ENCODE measurements around the gene AGR3. TPM values are rescaled to one million over a fixed set of nuclear protein-coding genes. Genes with fewer than 3 reads are reported as not detected.
A peak's percentile ranks its signal among the peaks of the same experiment; 100 is the strongest.

AGR3 gene
- total RNA-seq, 1 experiment from 2014 or later = 0.57 TPM

GRCh38 chr7:16879181-16879580, 2.6 kb downstream of the AGR3 start:
- no peak overlapping the region for H3K4me3 ChIP-seq
- ChIA-PET CTCF (no interaction called here), POLR2A (ENCODE audit: unreplicated experiment) (no interaction called here)
- no peaks in the 10 kb centered on the region for H3K36me3 ChIP-seq (ENCODE audit: low read depth)
- H3K9me2 ChIP-seq (ENCODE audit: insufficient read depth) = no peaks in the 10 kb centered on the region
- intact Hi-C loops (cut with micrococcal nuclease; ENCODE audit: unreplicated experiment) = no loop called here
- no peaks in the 10 kb centered on the region for H3K4me1 ChIP-seq (replicated peaks; ENCODE audit: insufficient read depth)
- no peaks in the 10 kb centered on the region for H4K20me1 ChIP-seq (ENCODE audit: insufficient read depth)
- no peaks in the 10 kb centered on the region for H3F3A ChIP-seq (ENCODE audit: insufficient read depth, low read depth)
- no peak for DNase-seq
- no peak for TF ChIP-seq CTCF (conservative IDR thresholded peaks at IDR 0.05)
- TF ChIP-seq EZH2 (IDR thresholded peaks at IDR 0.05; ENCODE audit: low read depth) = no peak
- H3K27me3 ChIP-seq (ENCODE audit: insufficient read depth, low read depth) = no peaks in the 10 kb centered on the region
- peaks cover 4% of the 10 kb centered on the region; the same call in 1 of the 2 replicates for H3K9me3 ChIP-seq (ENCODE audit: insufficient read depth, low read depth)
- no TSS peak for BruUV-seq (replicated peaks)
- H3K4me2 ChIP-seq = no peak overlapping the region
- no peak overlapping the region for H2AFZ ChIP-seq
- H3K27ac ChIP-seq = no peak overlapping the region
- no peaks in the 10 kb centered on the region for H3K79me2 ChIP-seq (ENCODE audit: low read depth)

GRCh38 chr7:16875861-16876260, 5.9 kb downstream of the AGR3 start:
- BruUV-seq (replicated peaks) = no TSS peak
- Histone ChIP-seq H3K4me2 (no peak overlapping the region), H3K79me2 (ENCODE audit: low read depth) (no peaks in the 10 kb centered on the region), H3K4me3 (no peak overlapping the region), H3F3A (ENCODE audit: insufficient read depth, low read depth) (no peaks in the 10 kb centered on the region), H3K9me3 (ENCODE audit: insufficient read depth, low read depth) (peaks cover 10% of the 10 kb centered on the region), H3K27ac (no peak overlapping the region), H3K4me1 (replicated peaks; ENCODE audit: insufficient read depth) (no peaks in the 10 kb centered on the region), H2AFZ (no peak overlapping the region), H4K20me1 (ENCODE audit: insufficient read depth) (no peaks in the 10 kb centered on the region), H3K36me3 (ENCODE audit: low read depth) (no peaks in the 10 kb centered on the region), H3K27me3 (ENCODE audit: insufficient read depth, low read depth) (no peaks in the 10 kb centered on the region), H3K9me2 (ENCODE audit: insufficient read depth) (no peaks in the 10 kb centered on the region)
- ChIA-PET CTCF (no interaction called here), POLR2A (ENCODE audit: unreplicated experiment) (no interaction called here)
- intact Hi-C loops (cut with micrococcal nuclease; ENCODE audit: unreplicated experiment) = no loop called here
- DNase-seq = no peak
- no peak for TF ChIP-seq CTCF (conservative IDR thresholded peaks at IDR 0.05)

- Histone ChIP-seq H3K36me3 (ENCODE audit: low read depth) (no peaks in the 10 kb centered on the region), H3K27ac (no peak overlapping the region), H3K4me1 (replicated peaks; ENCODE audit: insufficient read depth) (no peaks in the 10 kb centered on the region), H2AFZ (0 out of 2 replicates have a peak overlapping the region, but pooled peaks have one; percentile 23), H3K4me2 (no peak overlapping the region), H3K79me2 (ENCODE audit: low read depth) (no peaks in the 10 kb centered on the region), H3K27me3 (ENCODE audit: insufficient read depth, low read depth) (no peaks in the 10 kb centered on the region), H3K4me3 (no peak overlapping the region), H3K9me2 (ENCODE audit: insufficient read depth) (no peaks in the 10 kb centered on the region), H4K20me1 (ENCODE audit: insufficient read depth) (no peaks in the 10 kb centered on the region), H3F3A (ENCODE audit: insufficient read depth, low read depth) (no peaks in the 10 kb centered on the region), H3K9me3 (ENCODE audit: insufficient read depth, low read depth) (peaks cover 6% of the 10 kb centered on the region)
- POLR2A ChIA-PET (ENCODE audit: unreplicated experiment) = interaction anchor here (0.6 kb wide), 1 partner anchor 221 kb away, joined by 3 read pairs; no protein-coding TSS in a partner anchor
- no peak for DNase-seq
- TF ChIP-seq CTCF (conservative IDR thresholded peaks at IDR 0.05) = no peak
- TF ChIP-seq EZH2 (IDR thresholded peaks at IDR 0.05; ENCODE audit: low read depth) = no peak
- CTCF ChIA-PET = no interaction called here
- intact Hi-C loops (cut with micrococcal nuclease; ENCODE audit: unreplicated experiment) = no loop called here
- BruUV-seq (replicated peaks) = no TSS peak
Measured at GRCh38 chr7:16874066-16874465, 7.7 kb downstream of the AGR3 start.

Data from PC-9 (cell line).